ENCODE results near the gene PEAK3.

GRCh38 chr19:2252055-2252796 lies 29.7 kb downstream of the PEAK3 start:
- TF ChIP-seq, protein P1, sequence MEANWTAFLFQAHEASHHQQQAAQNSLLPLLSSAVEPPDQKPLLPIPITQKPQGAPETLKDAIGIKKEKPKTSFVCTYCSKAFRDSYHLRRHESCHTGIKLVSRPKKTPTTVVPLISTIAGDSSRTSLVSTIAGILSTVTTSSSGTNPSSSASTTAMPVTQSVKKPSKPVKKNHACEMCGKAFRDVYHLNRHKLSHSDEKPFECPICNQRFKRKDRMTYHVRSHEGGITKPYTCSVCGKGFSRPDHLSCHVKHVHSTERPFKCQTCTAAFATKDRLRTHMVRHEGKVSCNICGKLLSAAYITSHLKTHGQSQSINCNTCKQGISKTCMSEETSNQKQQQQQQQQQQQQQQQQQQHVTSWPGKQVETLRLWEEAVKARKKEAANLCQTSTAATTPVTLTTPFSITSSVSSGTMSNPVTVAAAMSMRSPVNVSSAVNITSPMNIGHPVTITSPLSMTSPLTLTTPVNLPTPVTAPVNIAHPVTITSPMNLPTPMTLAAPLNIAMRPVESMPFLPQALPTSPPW (CRISPR knock-in tag; IDR thresholded peaks at IDR 0.05) = no peak
- TF ChIP-seq, protein P2, sequence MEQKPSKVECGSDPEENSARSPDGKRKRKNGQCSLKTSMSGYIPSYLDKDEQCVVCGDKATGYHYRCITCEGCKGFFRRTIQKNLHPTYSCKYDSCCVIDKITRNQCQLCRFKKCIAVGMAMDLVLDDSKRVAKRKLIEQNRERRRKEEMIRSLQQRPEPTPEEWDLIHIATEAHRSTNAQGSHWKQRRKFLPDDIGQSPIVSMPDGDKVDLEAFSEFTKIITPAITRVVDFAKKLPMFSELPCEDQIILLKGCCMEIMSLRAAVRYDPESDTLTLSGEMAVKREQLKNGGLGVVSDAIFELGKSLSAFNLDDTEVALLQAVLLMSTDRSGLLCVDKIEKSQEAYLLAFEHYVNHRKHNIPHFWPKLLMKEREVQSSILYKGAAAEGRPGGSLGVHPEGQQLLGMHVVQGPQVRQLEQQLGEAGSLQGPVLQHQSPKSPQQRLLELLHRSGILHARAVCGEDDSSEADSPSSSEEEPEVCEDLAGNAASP (IDR thresholded peaks at IDR 0.05) = no peak
- no peak for TF ChIP-seq ILF3 (IDR thresholded peaks at IDR 0.05; ENCODE audit: borderline replicate concordance)
